B cell (primary cell): ENCODE results near the gene INPP5B. TPM values are rescaled to one million over a fixed set of nuclear protein-coding genes. Genes with fewer than 3 reads are reported as not detected.

ENCODE experiments used
- ATAC-seq: fragments of 200-7000 bp; cut with Tn5 transposase; one replicate; pipeline ENCODE4 v1.10.0; 2021; ENCODE audit warnings: low read depth, mild to moderate bottlenecking, moderate number of reproducible peaks, moderate library complexity
- CTCF ChIA-PET: fragments of 350-600 bp; sonication (Branson Sonifier 250); formaldehyde crosslinking; loops from one replicate; lab custom pipeline; 2021; ENCODE audit warnings: antibody characterized with exemption, inconsistent platforms; lab: Charles Lee
- POLR2A ChIA-PET: fragments of 350-600 bp; sonication (Branson Sonifier 250); formaldehyde crosslinking; loops from one replicate; lab custom pipeline; 2021; ENCODE audit warnings: antibody characterized with exemption; lab: Charles Lee
- DNase-seq: peaks from one replicate; pipeline ENCODE4 v3.0.0; 2013
- H2AFZ ChIP-seq: 2 replicates; pipeline ENCODE4 v1.6.1; 2012; ENCODE audit warnings: mild to moderate bottlenecking, low read depth, low read length; ENCODE audit not compliant: insufficient read depth, poor library complexity, severe bottlenecking
- H3K27ac ChIP-seq, 2 donors: 1 replicate in 1 of 2; 2 replicates in 1 of 2; pipeline ENCODE4 v1.5.1; 2012 to 2013; ENCODE audit warnings: low read length in 2 of 2, mild to moderate bottlenecking in 2 of 2, moderate library complexity in 1 of 2
- H3K27me3 ChIP-seq, 4 experiments: fragments of 200-600 bp in 1 of 4; sonication (generic) in 1 of 4; replicated peaks in 1 of 4; 1 replicate in 2 of 4; 2 replicates in 2 of 4; pipeline versions ENCODE4 v1.6.1 to v1.7.0; 2013 to 2016; ENCODE audit warnings: low read length in 3 of 4, mild to moderate bottlenecking in 2 of 4, mixed read lengths in 1 of 4, moderate library complexity in 1 of 4; ENCODE audit not compliant: insufficient read depth in 4 of 4, control insufficient read depth in 3 of 4; ENCODE audit errors: control extremely low read depth in 1 of 4
- H3K36me3 ChIP-seq, 2 experiments: replicated peaks in 1 of 2; 1 replicate in 1 of 2; 2 replicates in 1 of 2; pipeline versions ENCODE4 v1.6.1 to v1.7.1; 2013; ENCODE audit warnings: low read length in 1 of 2; ENCODE audit not compliant: insufficient read depth in 2 of 2, control insufficient read depth in 1 of 2; ENCODE audit errors: control extremely low read depth in 1 of 2, extremely low read depth in 1 of 2
- H3K4me1 ChIP-seq, 2 donors: fragments of 200-600 bp in 1 of 2; sonication (generic) in 1 of 2; 1 replicate in 1 of 2; 2 replicates in 1 of 2; pipeline versions ENCODE4 v1.5.1 to v1.6.1; 2013 to 2017; ENCODE audit warnings: low read length in 2 of 2; ENCODE audit not compliant: control insufficient read depth in 2 of 2, insufficient read depth in 2 of 2
- H3K4me2 ChIP-seq: replicated peaks from 2 replicates; pipeline ENCODE3; 2012; ENCODE audit warnings: mild to moderate bottlenecking, low read depth, low read length; ENCODE audit not compliant: poor library complexity, severe bottlenecking
- H3K4me3 ChIP-seq, 5 experiments: fragments of 200-600 bp in 1 of 5; sonication (generic) in 1 of 5; 1 replicate in 3 of 5; 2 replicates in 2 of 5; pipeline versions ENCODE4 v1.5.1 to v1.7.0; 2011 to 2016; ENCODE audit warnings: low read length in 4 of 5, mild to moderate bottlenecking in 4 of 5, low read depth in 2 of 5, control low read depth in 1 of 5, moderate library complexity in 1 of 5; ENCODE audit not compliant: insufficient read depth in 1 of 5; ENCODE audit errors: control extremely low read depth in 1 of 5, extremely low read depth in 1 of 5
- H3K79me2 ChIP-seq: fragments of 200-600 bp; sonication (generic); one replicate; pipeline ENCODE4 v1.6.0; 2016; ENCODE audit warnings: low read length; ENCODE audit not compliant: control insufficient read depth, insufficient read depth
- H3K9ac ChIP-seq: fragments of 200-600 bp; sonication (generic); 2 replicates; pipeline ENCODE4 v1.6.1; 2017; ENCODE audit warnings: mild to moderate bottlenecking, low read length, moderate library complexity
- H3K9me3 ChIP-seq, 3 donors: one replicate each; pipeline versions ENCODE4 v1.6.1 to v1.7.1; 2013; ENCODE audit warnings: low read length in 2 of 3; ENCODE audit not compliant: control insufficient read depth in 2 of 3, insufficient read depth in 1 of 3; ENCODE audit errors: control extremely low read depth in 1 of 3
- H4K20me1 ChIP-seq: 2 replicates; pipeline ENCODE4 v1.6.0; 2012; ENCODE audit warnings: mild to moderate bottlenecking, low read length; ENCODE audit not compliant: insufficient read depth, control insufficient read depth, poor library complexity, severe bottlenecking
- H3K27ac Mint-ChIP-seq: one replicate; pipeline ENCODE4 v1.8.0; 2021; ENCODE audit warnings: mixed read lengths
- H3K27me3 Mint-ChIP-seq: one replicate; pipeline ENCODE4 v1.8.0; 2021; ENCODE audit warnings: mixed read lengths
- H3K4me1 Mint-ChIP-seq: one replicate; pipeline ENCODE4 v1.8.0; 2021; ENCODE audit warnings: mixed read lengths
- H3K4me3 Mint-ChIP-seq: one replicate; pipeline ENCODE4 v1.8.0; 2021; ENCODE audit warnings: mixed read lengths
- H3K9me3 Mint-ChIP-seq: one replicate; pipeline ENCODE4 v1.8.0; 2022; ENCODE audit warnings: mixed read lengths; ENCODE audit not compliant: insufficient read depth
- EZH2 ChIP-seq: IDR thresholded peaks from 2 replicates; pipeline ENCODE4 v1.6.1; 2012; ENCODE audit warnings: borderline replicate concordance, low read depth, mild to moderate bottlenecking, moderate library complexity, low read length; ENCODE audit not compliant: insufficient read depth, poor library complexity, severe bottlenecking
- WGBS: methylation state at CpG from one replicate; pipeline ENCODE4 v1.1.5; 2013; ENCODE audit warnings: missing lambda C conversion rate; ENCODE audit not compliant: insufficient coverage; 5-methylcytosine and 5-hydroxymethylcytosine counted together
- intact Hi-C: fragments of 100-400 bp; cut with micrococcal nuclease; formaldehyde crosslinking; loops from one replicate; pipeline ENCODE4 v1.10.0; 2022
- polyA plus RNA-seq: library from polyadenylated mRNA; depleted of rRNA; stranded (reverse); fragments of >200 nt; gene quantifications from 2 replicates; pipeline ENCODE4 v1.2.3, GENCODE V29; 2012
- total RNA-seq, 2 donors: library from RNA; stranded (reverse); fragments of 120-200 nt in 1 of 2; gene quantifications; 1 replicate in 1 of 2; 2 replicates in 1 of 2; pipeline versions ENCODE4 v1.2.3 to v1.2.4, GENCODE V29; 2013 to 2022
- TF ChIP-seq, protein P1 (sequence below): fragments of 200-600 bp; IDR thresholded peaks from one replicate; pipeline ENCODE4 v1.8.0; 2022; ENCODE audit warnings: antibody characterized with exemption, mild to moderate bottlenecking

Gene INPP5B
- total and polyA plus RNA-seq, 2 donors (not counting 1 experiment from before 2014, with no cell fraction given): 45.4 to 63.3 TPM

DNA sequence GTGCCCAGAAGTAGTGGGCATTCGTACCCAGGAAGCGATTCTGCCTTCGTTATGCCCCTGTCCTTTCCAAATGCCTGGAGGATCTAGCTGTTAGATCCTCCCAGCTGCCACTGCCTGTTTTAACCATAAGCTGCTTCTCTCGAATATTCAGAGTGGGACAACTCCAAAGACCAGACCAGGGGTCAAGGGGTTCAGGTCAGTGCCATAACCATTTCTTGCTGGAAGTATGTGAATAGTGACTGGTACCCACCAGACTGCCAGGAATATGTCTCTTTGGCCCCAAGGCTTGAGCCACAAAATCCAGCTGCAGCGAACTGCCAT lies 86.5 kb downstream of the INPP5B start:
- DNase-seq (no peak), ATAC-seq (no peak)
- Histone ChIP-seq H3K4me1 (peaks cover 16 to 18% of the 10 kb centered on the region in 2 donors), H4K20me1 (no peaks in the 10 kb centered on the region), H3K9me3 (no peaks in the 10 kb centered on the region), H3K79me2 (peaks cover 41% of the 10 kb centered on the region), H2AFZ (peak overlapping the region; percentile 93), H3K36me3 (peaks cover under 1 to 23% of the 10 kb centered on the region in 2 experiments), H3K4me2 (peak overlapping the region; percentile 98), H3K27ac (peak overlapping the region; percentile 71 to 95), H3K27me3 (no peaks in the 10 kb centered on the region), H3K9ac (peak overlapping the region; percentile 96), H3K4me3 (peak overlapping the region; percentile 72 to 100 (median 95))
- intact Hi-C loops: loop anchor here (1.0 kb wide), 1 partner anchor 168 kb away; the partner anchor contains the start of gene CDCA8
- 21% methylated on average over 4 of the region's 5 CpGs for WGBS
- H3K27ac Mint-ChIP-seq: peak overlapping the region; percentile 94
- peak overlapping the region; percentile 97 for H3K4me3 Mint-ChIP-seq
- H3K9me3 Mint-ChIP-seq: no peaks in the 10 kb centered on the region
- no peaks in the 10 kb centered on the region for H3K27me3 Mint-ChIP-seq
- TF ChIP-seq EZH2: no peak
- TF ChIP-seq, protein P1, sequence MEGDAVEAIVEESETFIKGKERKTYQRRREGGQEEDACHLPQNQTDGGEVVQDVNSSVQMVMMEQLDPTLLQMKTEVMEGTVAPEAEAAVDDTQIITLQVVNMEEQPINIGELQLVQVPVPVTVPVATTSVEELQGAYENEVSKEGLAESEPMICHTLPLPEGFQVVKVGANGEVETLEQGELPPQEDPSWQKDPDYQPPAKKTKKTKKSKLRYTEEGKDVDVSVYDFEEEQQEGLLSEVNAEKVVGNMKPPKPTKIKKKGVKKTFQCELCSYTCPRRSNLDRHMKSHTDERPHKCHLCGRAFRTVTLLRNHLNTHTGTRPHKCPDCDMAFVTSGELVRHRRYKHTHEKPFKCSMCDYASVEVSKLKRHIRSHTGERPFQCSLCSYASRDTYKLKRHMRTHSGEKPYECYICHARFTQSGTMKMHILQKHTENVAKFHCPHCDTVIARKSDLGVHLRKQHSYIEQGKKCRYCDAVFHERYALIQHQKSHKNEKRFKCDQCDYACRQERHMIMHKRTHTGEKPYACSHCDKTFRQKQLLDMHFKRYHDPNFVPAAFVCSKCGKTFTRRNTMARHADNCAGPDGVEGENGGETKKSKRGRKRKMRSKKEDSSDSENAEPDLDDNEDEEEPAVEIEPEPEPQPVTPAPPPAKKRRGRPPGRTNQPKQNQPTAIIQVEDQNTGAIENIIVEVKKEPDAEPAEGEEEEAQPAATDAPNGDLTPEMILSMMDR: peak; percentile 54
- ChIA-PET POLR2A (interaction anchor here (0.5 to 1.5 kb wide), 2 partner anchors 39 to 52 kb away, joined by 8 read pairs; partner anchors contain the start of genes C1orf122 and YRDC), CTCF (interaction anchor here (0.6 to 2.3 kb wide), 23 partner anchors 9 to 1515 kb away, joined by 3 to 23 read pairs (median 4); partner anchors contain the start of genes C1orf122, CDCA8, NDUFS5 and SF3A3)
- H3K4me1 Mint-ChIP-seq: peaks cover 28% of the 10 kb centered on the region
